ENCODE measurements around the gene A4GNT. TPM values are rescaled to one million over a fixed set of nuclear protein-coding genes. Genes with fewer than 3 reads are reported as not detected.

A4GNT gene
- total RNA-seq, 1 donor from 2014 or later, result not detected

DNA sequence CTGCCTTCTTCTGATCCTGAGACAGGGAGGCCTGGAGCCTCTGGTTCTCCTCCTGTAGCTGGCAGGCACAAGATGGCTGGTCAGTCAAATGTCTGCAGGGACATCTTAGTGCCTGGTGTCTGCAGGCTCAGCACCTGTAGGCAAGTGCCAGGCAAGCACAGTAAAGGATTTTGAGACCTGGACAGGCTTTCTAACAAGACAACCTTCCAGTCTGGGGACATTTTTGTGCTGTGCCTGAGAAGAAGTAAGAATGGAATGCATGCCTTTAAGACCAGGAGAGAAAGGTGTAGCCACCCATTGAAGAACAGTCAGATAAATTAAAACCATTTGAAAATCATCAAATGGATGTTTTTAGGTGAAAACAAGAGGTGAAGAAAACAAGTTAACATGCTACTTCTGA, 48.0 kb downstream of the A4GNT start:
- ATAC-seq (ENCODE audit: poor library complexity) (no peak), DNase-seq (no peak)
- intact Hi-C loops (cut with DNase I), result no loop called here

DNA sequence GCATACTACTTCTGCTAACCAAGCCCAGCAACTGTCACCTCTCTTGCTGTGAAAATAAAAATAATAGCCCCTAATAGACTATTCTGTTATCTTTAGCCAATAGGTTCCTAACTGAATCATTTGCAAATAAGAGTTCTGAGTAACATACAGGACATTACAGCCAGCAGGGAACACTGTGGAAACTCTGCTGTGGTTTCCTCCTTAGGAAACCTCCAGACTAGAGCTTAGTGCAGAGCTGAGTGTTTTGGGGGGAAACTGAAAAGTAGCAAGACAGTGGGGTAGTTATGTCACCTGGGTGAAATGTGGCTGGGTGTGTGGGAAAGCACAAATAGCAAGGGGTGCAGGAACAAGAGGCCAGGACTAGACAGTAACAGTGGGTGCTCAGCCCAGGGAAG, 49.2 kb downstream of the A4GNT start:
- no peak for ATAC-seq (ENCODE audit: poor library complexity)

DNA sequence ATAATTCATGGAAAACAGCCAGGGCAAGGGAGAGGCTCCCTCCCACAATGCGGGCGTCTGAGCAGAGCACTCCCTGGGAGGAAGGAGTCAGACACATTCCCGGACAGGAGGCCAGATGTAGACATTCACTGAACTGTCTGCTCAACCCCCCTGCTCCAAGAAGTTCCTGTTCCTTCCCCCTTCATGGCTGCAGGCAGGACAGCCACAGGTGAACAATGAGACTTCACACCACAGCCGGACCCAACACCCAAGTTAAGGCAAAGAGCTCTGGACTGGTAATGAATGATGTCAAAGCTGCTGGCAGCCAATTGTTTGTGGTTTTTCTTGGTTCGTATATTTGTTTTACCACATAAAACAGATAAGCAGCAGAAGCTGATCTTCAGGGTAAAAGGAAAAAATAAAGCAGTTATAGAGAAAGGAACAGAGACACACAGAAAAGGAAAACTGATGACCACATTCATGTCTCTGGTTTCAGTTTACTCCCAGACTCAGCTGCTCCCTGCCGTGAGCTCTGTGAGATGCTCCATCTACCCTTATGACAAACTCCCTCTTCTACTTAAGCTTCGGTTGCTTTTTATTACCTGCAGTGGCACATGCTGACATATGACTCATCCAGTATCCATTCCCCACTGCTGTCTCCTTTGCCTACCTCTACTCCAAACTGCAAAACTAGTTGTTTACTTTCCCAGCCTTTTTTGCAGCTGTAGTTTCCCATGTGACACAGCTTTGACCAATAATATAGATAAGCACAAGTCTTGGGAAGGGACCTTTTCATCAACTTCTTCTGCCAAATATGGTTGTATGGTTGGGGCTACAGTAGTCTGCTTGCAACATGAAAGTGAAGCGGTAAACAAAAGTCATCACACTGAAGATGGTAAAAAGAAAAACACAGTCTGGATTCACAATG, 49.9 kb downstream of the A4GNT start:
- intact Hi-C loops (cut with DNase I), result no loop called here
- no peak for DNase-seq
- peak; percentile 63 for ATAC-seq (ENCODE audit: poor library complexity)

More for the DNA sequence above, 49.2 kb downstream of the A4GNT start:
- DNase-seq, result no peak
- intact Hi-C loops (cut with DNase I), result no loop called here

DNA sequence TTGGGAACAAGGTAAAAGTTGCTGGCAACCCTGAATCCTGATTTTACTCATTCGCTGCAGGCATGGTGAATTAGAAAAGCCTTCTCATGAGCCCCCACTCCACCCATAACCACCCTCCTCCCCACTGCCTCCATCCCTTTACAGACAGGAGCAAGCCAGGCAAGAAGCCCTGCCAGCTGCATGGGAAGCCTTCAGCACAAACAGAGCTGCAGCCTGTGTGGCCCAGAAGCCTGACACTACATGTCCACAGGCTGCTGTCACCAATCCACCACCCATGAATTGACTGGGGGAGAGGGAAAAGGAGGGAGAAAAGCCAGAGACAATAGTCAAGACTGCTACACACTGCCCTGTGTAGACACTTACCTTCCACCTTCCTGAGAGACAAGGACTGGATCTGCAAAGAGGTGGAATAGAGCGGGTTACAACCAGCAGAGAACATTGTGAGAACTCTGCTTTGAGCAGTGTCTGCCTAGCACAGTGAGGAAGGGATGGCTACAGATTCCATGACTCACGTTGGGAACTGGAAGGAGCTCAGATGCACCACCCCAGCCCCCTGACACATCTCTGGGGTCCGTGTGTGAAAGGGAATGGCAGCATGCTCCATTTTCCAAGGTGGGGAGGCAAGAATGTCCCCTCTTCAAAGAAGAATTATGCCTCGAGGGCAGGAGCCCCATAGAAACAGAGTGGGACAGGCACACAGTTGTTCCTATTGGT, 50.7 kb downstream of the A4GNT start:
- ATAC-seq (ENCODE audit: poor library complexity) (peak; percentile 34), DNase-seq (no peak)
- intact Hi-C loops (cut with DNase I), result no loop called here

DNA sequence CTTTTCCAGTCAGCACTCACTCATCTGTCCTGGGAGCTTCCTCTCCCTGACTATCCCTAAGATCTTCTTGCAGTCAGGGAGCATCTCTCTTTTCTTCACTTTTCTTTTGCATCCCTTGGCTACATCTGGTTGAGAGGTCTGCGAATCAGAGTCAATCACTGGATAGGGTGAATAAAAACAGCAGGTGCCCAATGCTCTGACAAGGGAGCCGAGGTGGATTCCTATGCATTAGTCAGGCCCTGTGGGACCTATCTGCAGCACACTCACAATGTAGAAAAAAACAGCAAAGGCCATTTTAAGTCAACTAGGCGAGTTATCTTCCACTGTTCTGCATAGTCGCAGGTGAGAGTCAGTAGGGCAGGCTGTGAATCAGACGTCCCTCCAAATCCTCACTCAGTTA, 52.3 kb downstream of the A4GNT start:
- intact Hi-C loops (cut with DNase I), result no loop called here
- no peak for DNase-seq
- no peak for ATAC-seq (ENCODE audit: poor library complexity)

DNA sequence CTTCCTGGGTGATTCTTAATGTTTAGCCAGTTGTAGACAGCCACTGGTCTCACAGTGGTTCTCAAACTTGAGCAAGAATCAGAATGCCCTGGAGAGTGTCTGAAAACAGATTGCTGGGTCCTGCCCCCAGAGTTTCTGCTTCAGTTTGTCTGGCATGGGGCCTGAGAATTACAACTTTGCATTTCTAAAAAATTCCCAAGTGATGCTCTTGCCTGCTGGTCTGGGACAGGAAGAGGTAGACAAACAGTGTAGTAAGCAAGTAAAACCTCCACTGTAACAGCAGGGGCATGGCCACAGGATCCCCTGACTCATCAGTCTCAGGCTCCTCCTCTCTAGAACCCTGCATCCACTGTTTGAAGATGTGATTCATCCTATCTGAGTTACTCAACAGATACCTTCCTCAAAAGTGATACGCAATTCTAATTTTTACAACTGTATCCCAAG, 53.3 kb downstream of the A4GNT start:
- intact Hi-C loops (cut with DNase I), result no loop called here
- ATAC-seq (ENCODE audit: poor library complexity), result no peak
- DNase-seq, result no peak

DNA sequence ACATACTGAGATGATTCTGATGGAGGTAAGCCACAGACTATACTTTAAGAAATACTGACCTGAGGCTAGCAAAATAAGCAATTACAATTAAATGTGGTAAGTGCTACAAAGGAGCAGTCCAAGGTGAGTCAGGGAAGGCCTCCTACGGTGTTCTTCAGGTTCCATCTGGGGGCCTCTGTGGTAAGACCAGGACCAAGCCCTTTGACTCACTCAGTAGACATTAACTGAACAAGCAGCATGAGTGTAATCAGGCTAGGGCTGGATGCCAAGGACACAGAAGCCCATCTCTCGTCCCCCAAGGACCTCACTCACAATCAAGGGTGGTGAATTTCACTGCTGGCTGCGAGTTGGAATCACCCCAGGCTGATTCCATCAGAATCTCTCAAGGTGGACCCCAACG, 54.1 kb downstream of the A4GNT start:
- DNase-seq (no peak), ATAC-seq (ENCODE audit: poor library complexity) (no peak)
- intact Hi-C loops (cut with DNase I), result no loop called here

Other genes starting within 250 kb of the A4GNT start
- not detected for gene CLDN18, start 122.2 kb downstream of the A4GNT start, total RNA-seq
- 4.1 TPM for gene DZIP1L, start 16.8 kb downstream of the A4GNT start, total RNA-seq
- 8.3 TPM for gene DBR1, start 42.5 kb upstream of the A4GNT start, total RNA-seq
- gene ARMC8, start 54.9 kb upstream of the A4GNT start, total RNA-seq, result 32.1 TPM
- not detected for gene NME9, start 197.5 kb upstream of the A4GNT start, total RNA-seq
- 368 TPM for gene MRAS, start 216.2 kb upstream of the A4GNT start, total RNA-seq

Data from Right ventricle myocardium superior (tissue), 1 donor.